ENCODE data around the gene RNF149. TPM values are rescaled to one million over a fixed set of nuclear protein-coding genes. Genes with fewer than 3 reads are reported as not detected.

The RNF149 gene
- total and polyA plus RNA-seq, 10 donors, result 31.8 to 398 (median 211) TPM

GRCh38 chr2:101274142-101274541 lies 34.4 kb downstream of the RNF149 start:
- Histone ChIP-seq H3K4me1 (peaks cover 0 to 22% (median 0%) of the 10 kb centered on the region in 6 donors), H3K27me3 (replicated peaks in 1 of 7) (no peaks in the 10 kb centered on the region), H3K27ac (no peak overlapping the region), H3K36me3 (peaks cover 0 to 100% (median 87%) of the 10 kb centered on the region in 6 donors), H3K4me3 (no peak overlapping the region), H3K9me3 (no peaks in the 10 kb centered on the region)
- intact Hi-C loops (cut with DNase I; ENCODE audit: low total_unique reads), result no loop called here
- TF ChIP-seq POLR2AphosphoS5 (IDR thresholded peaks at IDR 0.05) (peak in 1 of 3 donors; percentile 61), POLR2A (IDR thresholded peaks at IDR 0.05) (no peak)
- DNase-seq, result no peak
- 95 to 98% (median 97%) methylated on average over 5 of the region's 5 CpGs for WGBS, 5 donors

- no peak for DNase-seq
- 89 to 94% (median 91%) methylated on average over 8 of the region's 8 CpGs for WGBS, 5 donors
- H3K36me3 ChIP-seq, result peaks cover 0 to 100% (median 86%) of the 10 kb centered on the region in 6 donors
- intact Hi-C loops (cut with DNase I; ENCODE audit: low total_unique reads), result no loop called here
- no peaks in the 10 kb centered on the region for H3K9me3 ChIP-seq
- H3K27ac ChIP-seq, result peak overlapping the region in 2 of 8 donors; percentile 25 to 44
- TF ChIP-seq CTCF (IDR thresholded peaks at IDR 0.05 in 8 of 11, conservative IDR thresholded peaks at IDR 0.05 in 3 of 11) (no peak), POLR2A (IDR thresholded peaks at IDR 0.05) (no peak), POLR2AphosphoS5 (IDR thresholded peaks at IDR 0.05) (peak; percentile 34 to 68 (median 46))
- H3K27me3 ChIP-seq (replicated peaks in 1 of 7), result no peaks in the 10 kb centered on the region
- peaks cover 0 to 20% (median 0%) of the 10 kb centered on the region in 6 donors for H3K4me1 ChIP-seq
- no peak overlapping the region for H3K4me3 ChIP-seq
Observed at GRCh38 chr2:101273056-101273455, 35.4 kb downstream of the RNF149 start.

GRCh38 chr2:101272045-101272784 lies 36.3 kb downstream of the RNF149 start:
- Histone ChIP-seq H3K4me3 (no peak overlapping the region), H3K27ac (peak overlapping the region in 2 of 8 donors; percentile 25 to 44), H3K36me3 (peaks cover 0 to 100% (median 87%) of the 10 kb centered on the region in 6 donors), H3K27me3 (replicated peaks in 1 of 7) (no peaks in the 10 kb centered on the region), H3K4me1 (peaks cover 0 to 28% (median 2%) of the 10 kb centered on the region in 6 donors), H3K9me3 (no peaks in the 10 kb centered on the region)
- 73 to 79% (median 75%) methylated on average over 3 of the region's 3 CpGs for WGBS, 5 donors
- DNase-seq, result no peak
- TF ChIP-seq POLR2AphosphoS5 (IDR thresholded peaks at IDR 0.05), result peak in 1 of 3 donors; percentile 27
- TF ChIP-seq CTCF (IDR thresholded peaks at IDR 0.05 in 8 of 11, conservative IDR thresholded peaks at IDR 0.05 in 3 of 11), result no peak
- intact Hi-C loops (cut with DNase I; ENCODE audit: low total_unique reads), result no loop called here

GRCh38 chr2:101270700-101271259 lies 37.7 kb downstream of the RNF149 start:
- H3K4me1 ChIP-seq, result peaks cover 0 to 29% (median 2%) of the 10 kb centered on the region in 6 donors
- TF ChIP-seq CTCF (IDR thresholded peaks at IDR 0.05 in 8 of 11, conservative IDR thresholded peaks at IDR 0.05 in 3 of 11) (no peak), POLR2AphosphoS5 (IDR thresholded peaks at IDR 0.05) (peak; percentile 38 to 65 (median 41)), POLR2A (IDR thresholded peaks at IDR 0.05) (no peak)
- H3K27me3 ChIP-seq (replicated peaks in 1 of 7), result no peaks in the 10 kb centered on the region
- H3K36me3 ChIP-seq, result peaks cover 0 to 100% (median 86%) of the 10 kb centered on the region in 6 donors
- no peak overlapping the region for H3K4me3 ChIP-seq
- H3K27ac ChIP-seq, result no peak overlapping the region
- intact Hi-C loops (cut with DNase I; ENCODE audit: low total_unique reads), result no loop called here
- no peak for DNase-seq
- 88 to 96% (median 90%) methylated on average over 8 of the region's 8 CpGs for WGBS, 5 donors
- no peaks in the 10 kb centered on the region for H3K9me3 ChIP-seq
